ENCODE measurements around the gene SPTBN2.
A peak's percentile ranks its signal among the peaks of the same experiment; 100 is the strongest.
"Not testable (repeated sequence)": the region's sequence is repeated elsewhere in the genome, so short reads cannot be mapped to it uniquely, and the experiment has no call there.

Gene SPTBN2

DNA sequence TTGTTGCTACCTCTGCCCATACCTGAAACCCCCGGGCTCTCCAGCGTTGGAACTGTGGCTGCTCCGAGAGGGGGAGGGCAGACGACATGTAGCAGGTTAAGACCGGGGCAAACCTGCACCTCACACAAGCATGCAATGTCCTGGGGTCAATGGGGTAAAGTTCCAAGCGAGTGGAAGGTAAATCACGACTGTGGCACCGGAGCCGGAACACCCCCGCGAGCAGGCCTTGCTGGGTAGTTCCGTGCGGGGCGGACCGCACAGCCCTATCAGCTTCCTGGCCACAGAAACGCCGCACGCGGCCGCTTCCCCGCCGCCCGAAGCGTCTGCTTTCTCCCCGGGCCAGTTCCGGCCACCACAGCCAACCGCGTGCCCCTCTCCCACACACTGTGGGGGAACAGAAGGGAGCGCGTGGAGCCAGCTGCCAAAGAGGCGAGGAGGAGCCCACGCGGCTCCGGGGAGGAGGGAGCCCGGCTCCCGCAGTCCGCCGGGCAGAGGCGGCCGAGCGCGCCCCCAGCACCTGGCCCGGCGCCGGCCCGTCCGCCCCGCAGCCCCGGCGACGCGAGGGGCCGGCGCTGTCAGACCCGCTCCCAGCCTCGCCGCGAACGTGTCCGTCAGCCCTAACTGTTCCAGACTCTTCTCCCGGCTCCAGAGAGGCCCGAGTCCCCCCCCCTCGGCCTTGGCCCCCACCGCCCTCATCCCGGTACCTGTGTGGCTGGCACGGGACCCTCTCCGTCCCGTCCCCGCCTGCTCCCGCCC, 1.6 kb downstream of the SPTBN2 start:
- DNase-seq (ENCODE audit: extremely low spot score), result peak; percentile 54
- POLR2A ChIA-PET, result interaction anchor here (1.2 kb wide), 1 partner anchor 9 kb away, joined by 4 read pairs; no protein-coding TSS in a partner anchor
- CTCF ChIA-PET, result interaction anchor here (0.6 kb wide), 1 partner anchor 26 kb away, joined by 3 read pairs; no protein-coding TSS in a partner anchor
- TF ChIP-seq LEF1 (IDR thresholded peaks at IDR 0.05; ENCODE audit: borderline replicate concordance), result no peak
- no peak for TF ChIP-seq BHLHE40 (IDR thresholded peaks at IDR 0.05; ENCODE audit: borderline replicate concordance)
- peak; percentile 77 for TF ChIP-seq L3MBTL2 (conservative IDR thresholded peaks at IDR 0.05)
- TF ChIP-seq HDGF (IDR thresholded peaks at IDR 0.05; ENCODE audit: borderline replicate concordance), result no peak
- no peak for TF ChIP-seq FOXK2 (IDR thresholded peaks at IDR 0.05)

GRCh38 chr11:66725647-66726046, 3.4 kb downstream of the SPTBN2 start:
- ChIA-PET POLR2A (interaction anchor here (0.8 to 1.8 kb wide), 3 partner anchors 13 to 17 kb away, joined by 3 to 7 read pairs (median 3); no protein-coding TSS in a partner anchor), CTCF (interaction anchor here (0.8 to 1.5 kb wide), 2 partner anchors 103 to 114 kb away, joined by 3 read pairs; no protein-coding TSS in a partner anchor)

GRCh38 chr11:66725114-66725513, 3.9 kb downstream of the SPTBN2 start:
- no peak for DNase-seq (ENCODE audit: extremely low spot score)
- TF ChIP-seq LEF1 (IDR thresholded peaks at IDR 0.05; ENCODE audit: borderline replicate concordance), result no peak
- TF ChIP-seq NFRKB (IDR thresholded peaks at IDR 0.05), result no peak
- no peak for TF ChIP-seq SUZ12 (IDR thresholded peaks at IDR 0.05)
- no peak for TF ChIP-seq FOXM1 (IDR thresholded peaks at IDR 0.05; ENCODE audit: borderline replicate concordance)
- no peak for TF ChIP-seq L3MBTL2 (conservative IDR thresholded peaks at IDR 0.05)
- TF ChIP-seq TARDBP (IDR thresholded peaks at IDR 0.05), result no peak
- no peak for TF ChIP-seq ELF4 (IDR thresholded peaks at IDR 0.05)
- TF ChIP-seq SP1 (IDR thresholded peaks at IDR 0.05), result no peak
- no peak for TF ChIP-seq FOXK2 (IDR thresholded peaks at IDR 0.05)
- no peak for TF ChIP-seq PKNOX1 (IDR thresholded peaks at IDR 0.05)
- no peak for TF ChIP-seq ARNT (IDR thresholded peaks at IDR 0.05)
- no peak for TF ChIP-seq CTBP1 (IDR thresholded peaks at IDR 0.05; ENCODE audit: borderline replicate concordance)
- TF ChIP-seq BHLHE40 (IDR thresholded peaks at IDR 0.05; ENCODE audit: borderline replicate concordance), result no peak
- TF ChIP-seq FOXA1 (IDR thresholded peaks at IDR 0.05), result no peak
- TF ChIP-seq HDGF (IDR thresholded peaks at IDR 0.05; ENCODE audit: borderline replicate concordance), result no peak
- TF ChIP-seq ZNF384 (IDR thresholded peaks at IDR 0.05), result no peak
- ChIA-PET CTCF (interaction anchor here (0.8 to 1.5 kb wide), 2 partner anchors 102 to 114 kb away, joined by 3 read pairs; no protein-coding TSS in a partner anchor), POLR2A (interaction anchor here (0.5 to 1.8 kb wide), 3 partner anchors 16 to 178 kb away, joined by 3 to 7 read pairs (median 3); no protein-coding TSS in a partner anchor)

More at GRCh38 chr11:66725647-66726046, 3.4 kb downstream of the SPTBN2 start:
- DNase-seq (ENCODE audit: extremely low spot score), result no peak
- no peak for TF ChIP-seq FOXK2 (IDR thresholded peaks at IDR 0.05)
- TF ChIP-seq ELF4 (IDR thresholded peaks at IDR 0.05), result no peak
- no peak for TF ChIP-seq NFRKB (IDR thresholded peaks at IDR 0.05)
- no peak for TF ChIP-seq TARDBP (IDR thresholded peaks at IDR 0.05)

GRCh38 chr11:66724167-66724566, 4.8 kb downstream of the SPTBN2 start:
- POLR2A ChIA-PET; DNase-seq (ENCODE audit: extremely low spot score): not testable (repeated sequence)
- CTCF ChIA-PET, result interaction anchor here (0.6 kb wide), 1 partner anchor 46 kb away, joined by 3 read pairs; no protein-coding TSS in a partner anchor

- CTCF ChIA-PET, result interaction anchor here (0.6 kb wide), 1 partner anchor 9 kb away, joined by 3 read pairs; no protein-coding TSS in a partner anchor
- no peak for DNase-seq (ENCODE audit: extremely low spot score)
- TF ChIP-seq SUZ12 (IDR thresholded peaks at IDR 0.05) (no peak), ARNT (IDR thresholded peaks at IDR 0.05) (no peak), ZNF384 (IDR thresholded peaks at IDR 0.05) (no peak), L3MBTL2 (conservative IDR thresholded peaks at IDR 0.05) (no peak), BHLHE40 (IDR thresholded peaks at IDR 0.05; ENCODE audit: borderline replicate concordance) (no peak), SP1 (IDR thresholded peaks at IDR 0.05) (no peak), FOXM1 (IDR thresholded peaks at IDR 0.05; ENCODE audit: borderline replicate concordance) (no peak), CTBP1 (IDR thresholded peaks at IDR 0.05; ENCODE audit: borderline replicate concordance) (no peak), ELF4 (IDR thresholded peaks at IDR 0.05) (no peak), FOXA1 (IDR thresholded peaks at IDR 0.05) (no peak)
- POLR2A ChIA-PET, result no interaction called here
Observed at GRCh38 chr11:66723693-66724092, 5.3 kb downstream of the SPTBN2 start.

DNA sequence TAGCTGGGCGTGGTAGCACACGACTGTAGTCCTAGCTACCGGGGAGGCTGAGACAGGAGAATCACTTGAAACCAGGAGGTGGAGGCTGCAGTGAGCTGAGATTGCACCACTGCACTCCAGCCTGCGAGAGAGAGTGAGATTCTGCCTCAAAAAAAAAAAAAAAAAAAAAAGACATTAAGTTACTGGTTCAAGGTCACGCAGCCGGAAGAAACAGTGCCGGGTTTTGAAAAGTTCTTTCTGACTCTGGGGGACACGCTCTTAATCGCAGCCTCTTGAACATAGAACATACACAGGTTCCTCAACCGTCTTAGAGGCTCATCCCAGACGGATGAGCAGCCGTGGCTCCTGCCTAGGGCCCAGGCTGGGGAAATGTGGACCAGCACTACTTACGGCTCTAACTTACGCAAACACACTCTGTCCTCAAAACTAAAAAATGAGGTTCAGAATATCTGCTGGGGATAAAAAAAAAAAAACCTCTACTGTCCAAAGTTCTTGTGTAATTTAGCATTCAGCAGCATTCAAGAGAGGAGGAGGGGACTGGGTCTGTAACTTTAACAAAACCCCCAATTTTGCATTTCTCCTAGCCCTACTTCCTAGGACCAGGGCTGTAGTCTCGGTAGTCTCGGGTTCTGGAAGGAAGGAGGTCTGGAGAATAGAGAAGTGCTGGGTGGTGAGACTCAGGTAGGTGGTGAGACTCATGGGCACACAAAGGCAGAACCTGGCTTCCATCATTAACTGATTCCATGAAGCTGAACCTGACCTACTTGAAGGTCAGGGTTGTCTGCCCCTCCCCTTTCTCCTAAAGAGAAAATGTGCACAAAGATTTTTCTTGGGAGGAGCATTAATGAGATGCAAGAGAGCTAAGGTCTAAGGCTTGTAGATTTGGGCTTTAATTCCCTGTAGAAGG, 6.0 kb downstream of the SPTBN2 start:
- TF ChIP-seq FOXA1 (IDR thresholded peaks at IDR 0.05) (no peak), NFRKB (IDR thresholded peaks at IDR 0.05) (no peak), BHLHE40 (IDR thresholded peaks at IDR 0.05; ENCODE audit: borderline replicate concordance) (no peak), FOXM1 (IDR thresholded peaks at IDR 0.05; ENCODE audit: borderline replicate concordance) (no peak), L3MBTL2 (conservative IDR thresholded peaks at IDR 0.05) (no peak), ZNF384 (IDR thresholded peaks at IDR 0.05) (no peak), FOXK2 (IDR thresholded peaks at IDR 0.05) (no peak), HDGF (IDR thresholded peaks at IDR 0.05; ENCODE audit: borderline replicate concordance) (no peak), CTBP1 (IDR thresholded peaks at IDR 0.05; ENCODE audit: borderline replicate concordance) (no peak), PKNOX1 (IDR thresholded peaks at IDR 0.05) (no peak), SP1 (IDR thresholded peaks at IDR 0.05) (no peak), ELF4 (IDR thresholded peaks at IDR 0.05) (no peak), TARDBP (IDR thresholded peaks at IDR 0.05) (no peak), LEF1 (IDR thresholded peaks at IDR 0.05; ENCODE audit: borderline replicate concordance) (no peak), ARNT (IDR thresholded peaks at IDR 0.05) (no peak), SUZ12 (IDR thresholded peaks at IDR 0.05) (no peak)
- ChIA-PET POLR2A (no interaction called here), CTCF (interaction anchor here (0.6 kb wide), 2 partner anchors 10 to 59 kb away, joined by 3 to 5 read pairs; no protein-coding TSS in a partner anchor)
- no peak for DNase-seq (ENCODE audit: extremely low spot score)
